C4-2B (cell line): ENCODE data around the gene LRP6.

Experiments used
- ZFX ChIP-seq: fragments of 450-650 bp; IDR thresholded peaks from 2 replicates; pipeline ENCODE4 v1.6.1; 2017
- TF ChIP-seq, protein P1 (sequence below): fragments of 450-650 bp; conservative IDR thresholded peaks from 2 replicates; pipeline ENCODE4 v1.5.1; 2017; ENCODE audit warnings: mild to moderate bottlenecking

GRCh38 chr12:12126551-12126950, 140.3 kb downstream of the LRP6 start:
- TF ChIP-seq, protein P1, sequence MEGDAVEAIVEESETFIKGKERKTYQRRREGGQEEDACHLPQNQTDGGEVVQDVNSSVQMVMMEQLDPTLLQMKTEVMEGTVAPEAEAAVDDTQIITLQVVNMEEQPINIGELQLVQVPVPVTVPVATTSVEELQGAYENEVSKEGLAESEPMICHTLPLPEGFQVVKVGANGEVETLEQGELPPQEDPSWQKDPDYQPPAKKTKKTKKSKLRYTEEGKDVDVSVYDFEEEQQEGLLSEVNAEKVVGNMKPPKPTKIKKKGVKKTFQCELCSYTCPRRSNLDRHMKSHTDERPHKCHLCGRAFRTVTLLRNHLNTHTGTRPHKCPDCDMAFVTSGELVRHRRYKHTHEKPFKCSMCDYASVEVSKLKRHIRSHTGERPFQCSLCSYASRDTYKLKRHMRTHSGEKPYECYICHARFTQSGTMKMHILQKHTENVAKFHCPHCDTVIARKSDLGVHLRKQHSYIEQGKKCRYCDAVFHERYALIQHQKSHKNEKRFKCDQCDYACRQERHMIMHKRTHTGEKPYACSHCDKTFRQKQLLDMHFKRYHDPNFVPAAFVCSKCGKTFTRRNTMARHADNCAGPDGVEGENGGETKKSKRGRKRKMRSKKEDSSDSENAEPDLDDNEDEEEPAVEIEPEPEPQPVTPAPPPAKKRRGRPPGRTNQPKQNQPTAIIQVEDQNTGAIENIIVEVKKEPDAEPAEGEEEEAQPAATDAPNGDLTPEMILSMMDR = no peak
- TF ChIP-seq ZFX = no peak
